Measurements from ENCODE around the gene SH2D6. TPM values are rescaled to one million over a fixed set of nuclear protein-coding genes. Genes with fewer than 3 reads are reported as not detected.
A peak's percentile ranks its signal among the peaks of the same experiment; 100 is the strongest.

Gene SH2D6
- total and polyA plus RNA-seq, 2 of the 8 experiments (the other 6 are each of a cell fraction or from before 2014, with no cell fraction given) = 0.42 TPM; not detected in 1

DNA sequence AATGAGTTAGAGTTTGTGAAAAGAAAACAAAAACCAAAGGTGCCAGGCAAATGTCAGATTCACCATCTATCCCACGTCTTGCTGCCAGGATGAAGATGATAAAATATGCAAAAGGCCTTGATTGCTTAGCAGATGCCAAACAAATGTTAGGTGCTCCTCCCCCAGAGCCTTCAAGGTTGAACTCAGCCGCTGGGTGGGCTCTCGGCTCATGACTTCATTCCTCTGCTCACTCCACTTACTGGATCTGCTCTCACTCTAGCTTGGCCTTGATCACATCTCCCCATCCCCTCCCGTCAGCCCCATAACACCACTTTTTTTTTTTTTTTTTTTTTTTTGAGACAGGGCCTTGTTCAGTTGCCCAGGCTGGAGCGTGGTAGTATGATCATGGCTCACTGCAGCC lies 38.5 kb downstream of the SH2D6 start:
- Histone ChIP-seq H3K23me2 (ENCODE audit: low read depth, low read length) (no peaks in the 10 kb centered on the region), H2BK15ac (ENCODE audit: low read length) (no peak overlapping the region), H2BK12ac (ENCODE audit: low read depth, low read length) (peak overlapping the region; percentile 28; the same call in 1 of the 2 replicates), H2BK20ac (ENCODE audit: low read length) (no peak overlapping the region), H2AFZ (ENCODE audit: low read length) (no peak overlapping the region), H3K18ac (ENCODE audit: extremely low read depth, low read length) (no peak overlapping the region), H3K23ac (ENCODE audit: insufficient read length) (no peak overlapping the region), H4K91ac (replicated peaks; ENCODE audit: insufficient read length, low read length) (no peak overlapping the region), H4K20me1 (replicated peaks in 1 of 2; ENCODE audit: control insufficient read depth in 1 of 2, insufficient read depth in 2 of 2, low read length in 2 of 2) (no peaks in the 10 kb centered on the region), H2BK5ac (ENCODE audit: low read depth, low read length) (no peak overlapping the region), H2AK5ac (ENCODE audit: low read depth, low read length) (no peak overlapping the region), H3K27me3 (replicated peaks in 1 of 4; ENCODE audit: control insufficient read depth in 3 of 4, extremely low read depth in 1 of 4, insufficient read depth in 3 of 4, low read length in 3 of 4) (peaks cover 0 to 3% (median 1%) of the 10 kb centered on the region in 4 experiments; a peak in 2 of 7 replicates), H3K79me1 (ENCODE audit: low read depth, low read length) (no peaks in the 10 kb centered on the region), H3K9ac (replicated peaks in 1 of 4; ENCODE audit: extremely low read depth in 1 of 4, low read depth in 3 of 4, low read length in 3 of 4) (no peak overlapping the region), H2BK120ac (replicated peaks; ENCODE audit: low read depth, low read length) (no peak overlapping the region), H3K4me1 (replicated peaks in 1 of 4; ENCODE audit: control insufficient read depth in 3 of 4, insufficient read depth in 4 of 4, low read length in 3 of 4) (peaks cover 7 to 14% (median 10%) of the 10 kb centered on the region in 4 experiments), H3K27ac (ENCODE audit: low read depth, low read length) (no peak overlapping the region), H4K8ac (ENCODE audit: extremely low read depth, insufficient read depth, low read length) (no peak overlapping the region), H4K5ac (ENCODE audit: insufficient read length, low read depth, low read length) (no peak overlapping the region), H3K9me3 (ENCODE audit: insufficient read depth in 2 of 2, low read depth in 1 of 2, low read length in 1 of 2) (no peaks in the 10 kb centered on the region), H3K56ac (replicated peaks; ENCODE audit: insufficient read length, low read depth, low read length) (no peak overlapping the region), H3K79me2 (ENCODE audit: control insufficient read depth in 1 of 2, insufficient read depth in 2 of 2, low read length in 2 of 2) (no peaks in the 10 kb centered on the region), H3K4me2 (ENCODE audit: insufficient read depth in 1 of 2, low read depth in 2 of 2, low read length in 2 of 2) (no peak overlapping the region), H3K14ac (ENCODE audit: insufficient read length) (no peak overlapping the region), H3K36me3 (ENCODE audit: control insufficient read depth in 2 of 4, insufficient read depth in 4 of 4, low read length in 3 of 4) (no peaks in the 10 kb centered on the region), H3K4me3 (ENCODE audit: extremely low read depth in 1 of 4, insufficient read depth in 2 of 4, low read depth in 3 of 4, low read length in 4 of 4) (no peak overlapping the region), H3K4ac (replicated peaks; ENCODE audit: insufficient read length, low read depth, low read length) (no peak overlapping the region)
- FAIRE-seq = no peak
- DNase-seq (ENCODE audit: low read depth in 1 of 2, low spot score in 2 of 2) = no peak
- ChIA-PET CTCF (ENCODE audit: partially characterized antibody) (interaction anchor here (0.9 to 1.8 kb wide), 7 partner anchors 13 to 139 kb away, joined by 3 to 12 read pairs (median 4); partner anchors contain the start of genes MAT2A, RNF181 and TGOLN2), POLR2A (ENCODE audit: partially characterized antibody) (interaction anchor here (0.7 to 55.3 kb wide), 4 partner anchors 11 to 90 kb away, joined by 3 to 1889 read pairs (median 4); partner anchors contain the start of genes GGCX and MAT2A)
- 88% methylated on average over 3 of the region's 5 CpGs; no CpG with 5 or more reads in 1 of the 2 experiments for WGBS, 2 experiments (ENCODE audit: extremely low coverage in 1 of 2, insufficient coverage in 1 of 2, insufficient read length in 1 of 2, insufficient replicate concordance in 2 of 2, low coverage in 1 of 2, low lambda C conversion rate in 2 of 2, missing lambda C conversion rate in 1 of 2)
- TF ChIP-seq TAF1 (IDR thresholded peaks at IDR 0.05; ENCODE audit: low read depth, low read length) (no peak), YY1 (IDR thresholded peaks at IDR 0.05; ENCODE audit: low read depth, low read length) (no peak), RFX5 (IDR thresholded peaks at IDR 0.05; ENCODE audit: borderline replicate concordance, low read depth, low read length) (no peak), ZNF274 (IDR thresholded peaks at IDR 0.05; ENCODE audit: borderline replicate concordance, extremely low read depth, low read length) (no peak), TBP (IDR thresholded peaks at IDR 0.05; ENCODE audit: low read depth, low read length) (no peak), NANOG (IDR thresholded peaks at IDR 0.05; ENCODE audit: insufficient read depth, low read depth, low read length, poor library complexity, severe bottlenecking) (no peak), EP300 (IDR thresholded peaks at IDR 0.05; ENCODE audit: borderline replicate concordance in 1 of 2, low read depth in 2 of 2, low read length in 2 of 2) (no peak), POU5F1 (IDR thresholded peaks at IDR 0.05; ENCODE audit: low read depth, low read length) (no peak), GTF2F1 (IDR thresholded peaks at IDR 0.05; ENCODE audit: borderline replicate concordance, low read depth, low read length) (no peak), SUZ12 (IDR thresholded peaks at IDR 0.05; ENCODE audit: low read length) (no peak), JUN (IDR thresholded peaks at IDR 0.05; ENCODE audit: low read depth, low read length) (no peak), TEAD4 (IDR thresholded peaks at IDR 0.05; ENCODE audit: low read depth, low read length) (no peak)
- TF ChIP-seq, protein P1, sequence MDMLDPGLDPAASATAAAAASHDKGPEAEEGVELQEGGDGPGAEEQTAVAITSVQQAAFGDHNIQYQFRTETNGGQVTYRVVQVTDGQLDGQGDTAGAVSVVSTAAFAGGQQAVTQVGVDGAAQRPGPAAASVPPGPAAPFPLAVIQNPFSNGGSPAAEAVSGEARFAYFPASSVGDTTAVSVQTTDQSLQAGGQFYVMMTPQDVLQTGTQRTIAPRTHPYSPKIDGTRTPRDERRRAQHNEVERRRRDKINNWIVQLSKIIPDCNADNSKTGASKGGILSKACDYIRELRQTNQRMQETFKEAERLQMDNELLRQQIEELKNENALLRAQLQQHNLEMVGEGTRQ (IDR thresholded peaks at IDR 0.05; ENCODE audit: low read length) = no peak

Data from H1 (cell line).